Activated CD4-positive, alpha-beta memory T cell treated with anti-CD3 and anti-CD28 coated beads, Interleukin-2, amount 10 ng/mL, durations not matched to agents 7 days and 5 days (primary cell): Measurements from ENCODE around the gene CCDC106. TPM values are rescaled to one million over a fixed set of nuclear protein-coding genes. Genes with fewer than 3 reads are reported as not detected.

Experiments
- CTCF ChIA-PET: fragments of 350-600 bp; sonication (Branson Sonifier 250); formaldehyde crosslinking; loops from one replicate; lab custom pipeline; 2021; ENCODE audit warnings: antibody characterized with exemption, inconsistent platforms; lab: Charles Lee
- POLR2A ChIA-PET: fragments of 350-600 bp; sonication (Branson Sonifier 250); formaldehyde crosslinking; loops from one replicate; lab custom pipeline; 2021; ENCODE audit warnings: antibody characterized with exemption; lab: Charles Lee
- DNase-seq: peaks from one replicate; pipeline ENCODE4 v3.0.0-alpha.2; 2020
- H3K27ac Mint-ChIP-seq: one replicate; pipeline ENCODE4 v1.8.0; 2021; ENCODE audit warnings: mild to moderate bottlenecking, mixed read lengths
- H3K27me3 Mint-ChIP-seq: one replicate; pipeline ENCODE4 v1.8.0; 2021; ENCODE audit warnings: mixed read lengths
- H3K36me3 Mint-ChIP-seq: one replicate; pipeline ENCODE4 v1.8.0; 2021; ENCODE audit warnings: low read depth, mixed read lengths
- H3K4me1 Mint-ChIP-seq: one replicate; pipeline ENCODE4 v1.8.0; 2021; ENCODE audit warnings: mixed read lengths
- H3K4me3 Mint-ChIP-seq: one replicate; pipeline ENCODE4 v1.8.0; 2021; ENCODE audit warnings: mild to moderate bottlenecking, mixed read lengths
- H3K9me3 Mint-ChIP-seq: one replicate; pipeline ENCODE4 v1.8.0; 2021; ENCODE audit warnings: mixed read lengths
- total RNA-seq, 2 experiments: library from RNA; stranded (reverse); gene quantifications; one replicate each; pipeline ENCODE4 v1.2.3, GENCODE V29; 2021

CCDC106 gene
- total RNA-seq = 1 to 10 TPM; 3.7 to 3.8 TPM

DNA sequence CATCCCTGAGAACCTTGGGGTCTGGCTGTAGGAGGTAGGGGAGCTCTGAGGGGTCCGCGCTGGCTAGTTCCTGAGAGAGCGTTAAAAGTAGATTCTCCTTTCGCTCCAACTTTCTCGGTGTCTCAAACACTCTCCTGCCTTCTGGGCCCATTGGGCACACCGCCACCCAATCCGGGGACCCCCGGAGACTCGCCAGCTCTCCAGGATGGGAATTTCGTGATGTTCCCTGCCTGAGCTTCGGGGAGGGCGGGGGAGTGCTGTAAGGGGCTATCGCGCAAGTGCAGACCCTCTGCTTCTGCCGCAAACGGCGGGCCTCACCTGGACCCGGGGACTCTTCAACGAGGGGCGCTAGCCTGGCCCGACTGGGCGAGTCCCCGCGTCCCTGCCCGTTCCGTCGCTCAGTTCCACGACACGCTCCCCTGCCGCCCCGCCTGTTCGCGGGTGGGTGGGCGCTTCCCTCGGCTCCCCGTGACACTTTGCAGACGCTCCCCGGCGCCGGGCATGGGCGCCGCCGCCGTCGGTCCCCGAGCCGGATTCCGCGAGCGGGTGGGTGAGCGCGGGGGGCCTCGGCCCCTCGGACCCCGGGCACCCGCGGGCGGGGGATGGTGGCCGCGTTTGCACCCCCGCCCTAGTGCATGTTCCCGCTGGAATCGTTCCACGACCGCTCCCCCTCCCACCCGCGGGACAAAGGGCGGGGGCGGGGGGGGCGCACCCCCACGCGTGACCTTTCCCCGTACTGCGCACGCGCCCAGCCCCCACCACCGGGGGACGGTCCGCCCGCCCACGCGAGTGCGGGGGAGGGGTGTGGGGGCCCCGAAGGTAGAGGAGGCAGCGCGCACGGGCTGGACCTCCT lies at the start of gene CCDC106:
Gene CCDC106 (plus strand): TSS at position 481 of the 853 bp plus-strand sequence. CDS start 835 bp downstream, outside the sequence.
- H3K36me3 Mint-ChIP-seq = peaks cover 17% of the 10 kb centered on the region
- H3K27ac Mint-ChIP-seq = peak within 1 kb of the TSS; percentile 26
- ChIA-PET POLR2A (interaction anchor here (1.0 to 1.9 kb wide), 8 partner anchors 9 to 24 kb away, joined by 3 to 7 read pairs (median 4); partner anchors contain the start of gene ZNF784), CTCF (interaction anchor here (1.5 to 2.4 kb wide), 4 partner anchors 9 to 144 kb away, joined by 4 to 19 read pairs (median 6); no protein-coding TSS in a partner anchor)
- H3K9me3 Mint-ChIP-seq = no peaks in the 10 kb centered on the region
- H3K4me1 Mint-ChIP-seq = peaks cover 39% of the 10 kb centered on the region
- no peaks in the 10 kb centered on the region for H3K27me3 Mint-ChIP-seq
- DNase-seq = peak; percentile 30
- peak within 1 kb of the TSS; percentile 48 for H3K4me3 Mint-ChIP-seq

DNA sequence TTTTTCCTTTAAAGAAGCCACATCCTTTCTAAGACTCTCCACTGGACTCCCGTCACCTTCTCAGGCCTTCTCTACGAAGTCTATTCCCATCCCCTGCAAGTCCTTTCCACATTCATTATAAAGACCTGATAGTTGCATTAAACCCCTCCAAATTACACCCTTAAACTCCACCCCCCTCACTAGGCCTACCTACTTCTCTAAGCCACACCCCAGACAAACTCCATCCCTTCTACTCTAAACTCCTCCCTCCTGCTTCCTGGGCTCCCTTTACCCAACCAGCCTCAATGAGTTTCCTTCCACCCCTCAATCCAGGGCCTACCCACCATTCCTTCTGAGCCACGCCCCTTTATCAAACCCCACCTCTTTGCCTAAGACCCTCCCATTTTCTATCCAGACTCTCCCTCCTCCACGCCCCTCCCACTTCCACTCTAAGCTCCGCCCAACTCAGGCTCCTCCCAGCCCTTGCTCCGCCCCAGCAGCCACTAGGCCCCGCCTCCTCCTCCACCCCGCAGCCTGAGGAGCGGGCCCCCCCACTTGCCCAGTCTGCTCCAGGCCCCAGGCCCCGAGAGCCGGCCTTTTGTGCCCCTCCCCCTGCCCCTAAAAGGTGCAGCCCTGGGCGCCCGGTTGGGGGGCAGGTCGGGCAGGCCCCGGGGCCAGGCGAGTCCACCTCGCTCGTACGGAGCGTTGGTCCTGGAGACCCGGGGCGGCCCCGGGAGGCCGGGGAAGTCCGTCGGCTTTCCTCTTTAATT lies 49.1 kb upstream of the CCDC106 start:
- Mint-ChIP-seq H3K4me3 (peak overlapping the region; percentile 98), H3K4me1 (peaks cover 31% of the 10 kb centered on the region), H3K27ac (peak overlapping the region; percentile 99), H3K36me3 (peaks cover 54% of the 10 kb centered on the region), H3K9me3 (peaks cover 7% of the 10 kb centered on the region), H3K27me3 (no peaks in the 10 kb centered on the region)
- peak; percentile 96 for DNase-seq
- ChIA-PET POLR2A (interaction anchor here (0.7 to 4.1 kb wide), 25 partner anchors 9 to 1081 kb away, joined by 3 to 49 read pairs (median 5); partner anchors contain the start of genes KMT5C, PPP6R1, TMEM238 and U2AF2), CTCF (interaction anchor here (0.7 to 2.7 kb wide), 9 partner anchors 16 to 260 kb away, joined by 3 to 17 read pairs (median 7); partner anchors contain the start of genes KMT5C, U2AF2 and ZNF784)

DNA sequence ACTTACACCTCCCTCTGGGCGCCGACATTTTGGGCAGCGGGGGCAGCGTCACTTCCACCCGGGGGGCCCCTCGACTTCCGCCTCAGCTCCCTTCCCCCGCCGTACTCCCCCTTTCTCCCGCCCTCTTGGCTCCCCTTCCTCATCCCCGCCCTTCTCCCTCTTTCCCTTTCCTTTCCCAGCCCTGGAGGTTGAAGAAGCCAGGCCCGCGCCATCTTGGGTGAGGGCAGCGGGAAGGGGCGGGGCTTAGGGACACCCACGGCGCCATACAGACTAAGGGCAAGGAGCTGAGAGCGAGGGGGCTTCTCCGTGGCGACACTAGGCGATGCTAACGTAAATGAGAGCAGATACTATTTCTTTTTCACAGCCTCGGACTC lies 48.6 kb upstream of the CCDC106 start, which contains the start of gene FIZ1:
Gene FIZ1 (minus strand): TSS at position 50 of the 374 bp plus-strand sequence. CDS start 1,652 bp downstream, outside the sequence.
- Mint-ChIP-seq H3K4me3 (peak within 1 kb of the TSS; percentile 98), H3K4me1 (peaks cover 33% of the 10 kb centered on the region), H3K27me3 (no peaks in the 10 kb centered on the region), H3K27ac (peak within 1 kb of the TSS; percentile 99), H3K36me3 (peaks cover 54% of the 10 kb centered on the region), H3K9me3 (peaks cover 7% of the 10 kb centered on the region)
- CTCF ChIA-PET = interaction anchor here (0.7 to 2.7 kb wide), 9 partner anchors 17 to 260 kb away, joined by 3 to 17 read pairs (median 7); partner anchors contain the start of genes KMT5C, U2AF2 and ZNF784
- peak; percentile 97 for DNase-seq
- POLR2A ChIA-PET = interaction anchor here (0.7 to 4.1 kb wide), 27 partner anchors 9 to 1082 kb away, joined by 3 to 49 read pairs (median 4); partner anchors contain the start of genes HSPBP1, KMT5C, PPP6R1 and TMEM238

DNA sequence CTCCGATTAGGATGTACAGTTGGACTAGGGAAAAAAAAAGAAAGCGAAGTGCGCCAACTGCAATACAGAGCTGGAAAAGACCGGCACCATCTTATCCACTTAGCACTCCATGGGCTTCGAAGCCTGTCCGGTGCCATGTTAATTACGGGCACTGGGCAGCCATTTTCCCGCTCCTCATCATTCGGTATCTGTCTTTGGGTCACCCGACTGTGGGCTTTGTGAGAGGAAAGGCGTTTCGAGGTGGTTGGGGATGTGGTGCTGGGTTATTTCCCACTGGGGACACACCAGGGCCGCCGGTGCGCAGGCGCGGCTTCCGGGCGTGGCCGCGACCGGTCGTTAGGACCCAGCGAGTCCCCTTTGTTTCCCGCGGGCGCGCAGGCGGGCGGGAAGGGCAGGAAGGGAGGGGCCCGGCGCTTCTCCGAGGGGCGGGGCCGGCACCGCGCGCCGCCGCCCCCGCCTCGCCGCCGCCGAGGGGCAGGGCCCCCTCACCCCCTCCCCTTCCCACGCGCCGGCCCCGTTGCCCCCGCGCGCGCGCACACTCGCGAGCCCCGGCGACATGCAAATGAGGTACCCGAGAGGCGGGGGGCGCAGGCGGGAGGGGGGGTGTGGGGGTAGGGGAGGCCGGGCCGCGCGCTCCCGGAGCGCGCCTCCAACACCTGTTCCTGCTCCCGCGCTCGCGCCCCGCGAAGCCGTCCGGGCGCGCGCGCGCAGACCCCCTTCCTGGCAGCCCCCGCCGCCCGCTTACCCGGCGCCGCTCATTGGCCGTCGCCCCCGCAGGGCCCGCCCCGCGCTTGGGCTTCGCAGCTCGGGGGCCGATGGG lies 48.0 kb upstream of the CCDC106 start, which contains the start of gene ZNF524:
Gene ZNF524 (plus strand): TSS at position 447 of the 820 bp plus-strand sequence. CDS start 1,825 bp downstream, outside the sequence.
- Mint-ChIP-seq H3K9me3 (peaks cover 5% of the 10 kb centered on the region), H3K27ac (peak within 1 kb of the TSS; percentile 99), H3K4me1 (peaks cover 39% of the 10 kb centered on the region), H3K4me3 (peak within 1 kb of the TSS; percentile 98), H3K36me3 (peaks cover 51% of the 10 kb centered on the region), H3K27me3 (no peaks in the 10 kb centered on the region)
- ChIA-PET CTCF (interaction anchor here (1.3 to 2.7 kb wide), 7 partner anchors 25 to 261 kb away, joined by 3 to 17 read pairs (median 8); partner anchors contain the start of genes KMT5C, U2AF2 and ZNF784), POLR2A (interaction anchor here (0.8 to 4.1 kb wide), 23 partner anchors 11 to 1082 kb away, joined by 3 to 49 read pairs (median 4); partner anchors contain the start of genes HSPBP1, KMT5C, PPP6R1 and TMEM238)
- peak; percentile 87 for DNase-seq

DNA sequence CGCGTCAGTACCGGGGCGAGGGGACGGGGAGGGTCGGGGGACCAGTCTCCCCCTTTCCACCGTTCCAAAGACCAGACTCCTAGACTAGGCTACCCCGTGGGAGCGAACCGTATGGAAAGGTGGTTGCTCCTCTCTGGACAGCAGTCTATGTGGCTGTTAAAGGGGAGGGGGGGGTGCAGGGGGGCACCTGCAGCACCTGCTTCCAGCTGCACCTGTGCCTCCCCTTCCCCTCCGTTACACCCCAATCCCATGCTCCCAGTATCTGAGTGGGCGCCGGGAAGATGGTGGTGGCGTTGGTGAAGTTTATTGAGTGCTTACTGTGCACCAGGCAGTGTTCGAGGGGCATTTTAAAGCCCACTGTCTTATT lies 47.4 kb upstream of the CCDC106 start:
- H3K27ac Mint-ChIP-seq = peak overlapping the region; percentile 90
- no peaks in the 10 kb centered on the region for H3K27me3 Mint-ChIP-seq
- ChIA-PET POLR2A (interaction anchor here (0.6 to 4.1 kb wide), 6 partner anchors 25 to 344 kb away, joined by 3 to 49 read pairs (median 7); partner anchors contain the start of genes ZNF581, ZNF628 and ZNF784), CTCF (interaction anchor here (1.3 to 2.7 kb wide), 3 partner anchors 26 to 53 kb away, joined by 4 to 17 read pairs (median 14); partner anchors contain the start of gene U2AF2)
- peaks cover 45% of the 10 kb centered on the region for H3K36me3 Mint-ChIP-seq
- peak overlapping the region; percentile 98 for H3K4me3 Mint-ChIP-seq
- no peaks in the 10 kb centered on the region for H3K9me3 Mint-ChIP-seq
- peaks cover 39% of the 10 kb centered on the region for H3K4me1 Mint-ChIP-seq
- no peak for DNase-seq

DNA sequence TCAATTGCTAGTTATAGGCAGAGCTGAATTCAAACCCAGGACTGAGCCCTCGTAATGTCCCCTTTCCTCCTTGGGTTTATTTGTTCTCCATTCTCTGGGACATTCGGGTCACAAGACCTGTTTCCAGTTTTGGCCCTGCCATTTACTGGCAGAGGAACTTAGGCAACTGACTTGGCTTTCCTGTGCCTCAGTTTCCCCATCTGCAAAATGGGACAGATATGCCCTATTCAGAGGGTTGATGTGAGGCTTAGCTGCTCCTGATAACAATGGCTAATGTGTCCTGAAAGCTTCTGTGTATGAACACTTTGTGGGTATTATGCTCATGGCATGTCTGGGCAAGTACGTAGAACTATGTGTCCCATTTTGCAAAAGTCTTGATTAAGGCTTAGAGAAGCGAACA lies 46.9 kb upstream of the CCDC106 start:
- H3K4me3 Mint-ChIP-seq = peak overlapping the region; percentile 98
- no peaks in the 10 kb centered on the region for H3K9me3 Mint-ChIP-seq
- no peaks in the 10 kb centered on the region for H3K27me3 Mint-ChIP-seq
- peaks cover 41% of the 10 kb centered on the region for H3K4me1 Mint-ChIP-seq
- peak overlapping the region; percentile 90 for H3K27ac Mint-ChIP-seq
- CTCF ChIA-PET = interaction anchor here (1.0 to 1.3 kb wide), 2 partner anchors 26 to 32 kb away, joined by 3 to 4 read pairs; no protein-coding TSS in a partner anchor
- no peak for DNase-seq
- H3K36me3 Mint-ChIP-seq = peaks cover 44% of the 10 kb centered on the region
- POLR2A ChIA-PET = interaction anchor here (0.6 to 4.1 kb wide), 5 partner anchors 24 to 321 kb away, joined by 3 to 49 read pairs (median 10); partner anchors contain the start of genes ZNF581, ZNF628 and ZNF784

DNA sequence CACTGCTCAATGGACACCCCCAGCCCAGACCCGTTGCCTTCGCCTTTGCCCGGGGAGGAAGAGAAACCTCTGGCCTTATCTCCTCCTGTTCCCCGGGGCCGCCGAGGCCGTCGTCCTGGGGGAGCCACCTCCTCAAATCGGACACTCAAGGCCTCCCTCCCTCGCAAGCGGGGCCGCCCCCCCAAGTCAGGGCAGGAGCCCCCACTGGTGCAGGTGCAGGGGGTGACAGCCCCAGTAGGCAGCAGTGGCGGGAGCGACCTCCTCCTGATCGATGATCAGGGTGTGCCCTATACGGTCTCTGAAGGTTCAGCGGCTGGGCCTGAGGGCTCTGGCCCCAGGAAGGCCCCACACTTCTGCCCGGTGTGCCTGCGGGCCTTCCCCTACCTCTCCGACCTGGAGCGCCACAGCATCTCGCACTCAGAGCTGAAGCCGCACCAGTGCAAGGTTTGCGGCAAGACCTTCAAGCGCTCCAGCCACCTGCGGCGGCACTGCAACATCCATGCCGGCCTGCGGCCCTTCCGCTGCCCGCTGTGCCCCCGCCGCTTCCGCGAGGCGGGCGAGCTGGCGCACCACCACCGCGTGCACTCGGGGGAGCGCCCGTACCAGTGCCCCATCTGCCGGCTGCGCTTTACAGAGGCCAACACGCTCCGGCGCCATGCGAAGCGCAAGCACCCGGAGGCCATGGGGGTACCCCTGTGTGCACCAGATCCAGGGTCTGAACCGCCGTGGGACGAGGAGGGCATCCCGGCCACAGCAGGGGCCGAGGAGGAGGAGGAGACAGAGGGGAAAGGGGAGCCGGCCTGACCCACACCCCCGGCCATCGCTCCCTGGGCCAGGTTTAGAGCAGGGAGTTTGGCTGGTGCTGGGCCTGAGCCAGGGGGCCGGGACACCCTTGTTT lies 45.7 kb upstream of the CCDC106 start:
- Mint-ChIP-seq H3K27ac (peak overlapping the region; percentile 90), H3K27me3 (no peaks in the 10 kb centered on the region), H3K36me3 (peaks cover 41% of the 10 kb centered on the region), H3K4me3 (no peak overlapping the region), H3K4me1 (peaks cover 50% of the 10 kb centered on the region), H3K9me3 (no peaks in the 10 kb centered on the region)
- ChIA-PET CTCF (interaction anchor here (1.0 to 1.3 kb wide), 2 partner anchors 24 to 31 kb away, joined by 3 to 4 read pairs; no protein-coding TSS in a partner anchor), POLR2A (no interaction called here)
- no peak for DNase-seq

DNA sequence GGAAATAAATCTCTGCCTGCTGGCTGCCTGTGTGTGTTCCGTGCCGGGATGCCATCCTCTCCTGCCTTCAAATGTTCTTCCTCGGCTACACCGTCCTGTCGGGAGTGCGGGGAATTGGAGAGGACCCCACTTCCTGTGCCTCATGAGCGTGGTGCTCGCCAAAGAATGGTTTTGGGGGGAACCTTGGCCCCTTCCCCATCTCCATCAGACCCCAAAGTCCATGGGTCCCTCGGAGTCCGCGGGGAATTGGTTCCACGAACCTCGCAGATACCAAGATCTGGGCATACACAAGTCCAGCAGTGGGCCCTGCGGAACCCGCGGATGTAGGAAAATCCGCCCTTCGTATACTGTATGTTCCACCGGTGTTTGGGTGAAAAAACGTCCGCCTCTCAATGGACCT lies 44.9 kb upstream of the CCDC106 start:
- Mint-ChIP-seq H3K27ac (peak overlapping the region; percentile 26), H3K4me1 (peaks cover 54% of the 10 kb centered on the region), H3K4me3 (peak overlapping the region; percentile 40), H3K27me3 (no peaks in the 10 kb centered on the region), H3K36me3 (peaks cover 42% of the 10 kb centered on the region), H3K9me3 (no peaks in the 10 kb centered on the region)
- DNase-seq = no peak
- POLR2A ChIA-PET = no interaction called here
- CTCF ChIA-PET = no interaction called here

DNA sequence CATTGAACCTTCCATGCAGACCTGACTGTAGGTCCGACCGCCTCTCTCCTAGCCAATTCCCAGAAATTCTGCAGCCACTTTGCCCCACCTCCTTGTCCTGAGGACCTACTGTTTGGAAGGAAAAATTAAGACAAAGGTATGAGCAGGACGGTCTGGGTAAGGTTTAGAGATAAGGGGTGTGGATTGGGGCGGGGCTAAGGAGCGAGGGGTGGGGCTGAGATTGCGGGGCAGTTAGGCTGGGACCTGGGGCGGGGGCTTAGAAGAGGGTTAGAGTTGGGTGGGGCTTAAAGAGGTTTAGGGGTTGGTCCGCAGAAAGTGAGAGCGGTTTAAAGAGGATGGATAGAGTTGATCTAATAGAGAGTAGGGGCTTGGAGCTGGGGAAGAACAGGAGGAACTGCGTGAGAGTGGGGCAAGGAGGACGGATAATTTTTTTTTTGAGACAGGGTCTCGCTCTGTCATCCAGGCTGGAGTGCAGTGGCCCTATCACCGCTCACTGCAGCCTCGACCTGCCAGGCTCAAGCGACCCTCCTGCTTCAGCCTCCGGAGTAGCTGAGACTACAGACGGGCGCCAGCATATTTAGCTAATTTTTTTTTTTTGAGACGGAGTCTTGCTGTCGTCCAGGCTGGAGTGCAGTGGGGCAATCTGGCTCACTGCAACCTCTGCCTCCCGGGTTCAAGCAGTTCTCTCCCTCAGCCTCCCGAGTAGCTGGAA lies 44.3 kb upstream of the CCDC106 start:
- Mint-ChIP-seq H3K4me1 (peaks cover 54% of the 10 kb centered on the region), H3K36me3 (peaks cover 38% of the 10 kb centered on the region), H3K9me3 (no peaks in the 10 kb centered on the region), H3K27ac (peak overlapping the region; percentile 26), H3K27me3 (no peaks in the 10 kb centered on the region), H3K4me3 (peak overlapping the region; percentile 40)
- ChIA-PET CTCF (interaction anchor here (0.6 to 2.8 kb wide), 5 partner anchors 16 to 142 kb away, joined by 3 to 19 read pairs (median 3); partner anchors contain the start of gene ISOC2), POLR2A (interaction anchor here (1.0 to 4.3 kb wide), 5 partner anchors 21 to 196 kb away, joined by 3 to 53 read pairs (median 5); partner anchors contain the start of genes U2AF2, UBE2S, ZNF579 and ZNF784)
- DNase-seq = no peak
